HPDE6-E6E7 (cell line): ENCODE data around the gene PRKCZ.
"Not testable (repeated sequence)": the region's sequence is repeated elsewhere in the genome, so short reads cannot be mapped to it uniquely, and the experiment has no call there.

Experiments
- DNase-seq: peaks from one replicate; pipeline ENCODE4 v3.0.0; 2011; ENCODE audit warnings: missing footprints; ENCODE audit errors: extremely low spot score

PRKCZ gene

DNA sequence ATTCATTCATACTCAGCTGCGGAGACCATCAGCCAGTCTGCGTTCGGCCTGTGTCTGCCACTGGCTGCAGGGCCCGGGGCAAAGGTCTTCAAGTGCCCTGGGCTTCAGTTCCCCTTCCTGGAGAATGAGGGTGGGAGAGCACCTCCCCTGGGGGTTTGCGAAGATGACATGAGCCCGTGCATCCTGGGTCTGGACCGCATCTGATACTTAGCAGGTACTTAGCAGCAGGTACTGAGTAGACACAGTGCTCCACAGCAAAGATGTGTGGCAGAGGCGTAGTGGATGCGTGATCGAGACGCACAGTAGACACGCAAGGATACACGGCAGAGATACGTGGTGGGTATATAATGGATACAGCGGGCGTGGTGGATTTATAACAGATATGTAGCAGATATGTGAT, 51.3 kb downstream of the PRKCZ start:
- DNase-seq, result no peak

DNA sequence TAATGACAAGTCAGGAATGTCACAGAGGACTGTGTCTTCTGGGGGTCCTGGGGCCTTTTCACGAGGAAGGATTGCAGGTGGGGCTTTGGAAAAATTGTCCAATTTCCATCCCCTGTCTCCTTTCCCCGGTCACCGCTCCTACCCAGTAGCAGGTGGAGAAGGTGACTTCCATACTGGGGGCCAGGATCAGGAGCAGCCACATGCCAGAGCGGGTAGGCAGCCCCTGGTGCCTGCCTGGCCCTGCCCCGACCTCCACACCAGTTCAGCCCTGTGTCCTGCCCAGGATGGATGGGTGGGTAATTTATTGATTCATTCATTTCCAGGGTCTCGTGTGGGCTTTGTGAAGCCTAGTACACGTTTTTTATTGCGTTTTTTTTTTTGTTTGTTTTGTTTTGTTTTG, 51.7 kb downstream of the PRKCZ start:
- no peak for DNase-seq

DNA sequence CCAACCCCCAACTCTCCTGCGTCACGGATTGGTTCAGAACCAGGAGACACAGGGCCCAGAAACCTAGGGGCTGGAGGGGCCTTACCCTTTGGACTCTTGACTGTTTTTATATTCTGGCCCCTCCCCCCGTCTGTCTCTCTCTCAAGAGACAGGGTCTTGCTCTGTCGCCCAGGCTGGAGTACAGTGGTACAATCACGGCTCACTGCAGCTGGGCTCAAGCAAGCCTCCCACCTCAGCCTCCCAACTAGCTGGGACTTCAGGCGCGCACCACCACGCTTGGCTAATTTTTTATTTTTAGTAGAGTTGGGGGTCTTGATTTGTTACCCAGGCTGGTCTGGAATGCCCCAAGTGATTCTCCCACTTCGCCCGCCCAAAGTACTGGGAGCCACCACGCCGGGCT, 52.5 kb downstream of the PRKCZ start:
- DNase-seq, result no peak

DNA sequence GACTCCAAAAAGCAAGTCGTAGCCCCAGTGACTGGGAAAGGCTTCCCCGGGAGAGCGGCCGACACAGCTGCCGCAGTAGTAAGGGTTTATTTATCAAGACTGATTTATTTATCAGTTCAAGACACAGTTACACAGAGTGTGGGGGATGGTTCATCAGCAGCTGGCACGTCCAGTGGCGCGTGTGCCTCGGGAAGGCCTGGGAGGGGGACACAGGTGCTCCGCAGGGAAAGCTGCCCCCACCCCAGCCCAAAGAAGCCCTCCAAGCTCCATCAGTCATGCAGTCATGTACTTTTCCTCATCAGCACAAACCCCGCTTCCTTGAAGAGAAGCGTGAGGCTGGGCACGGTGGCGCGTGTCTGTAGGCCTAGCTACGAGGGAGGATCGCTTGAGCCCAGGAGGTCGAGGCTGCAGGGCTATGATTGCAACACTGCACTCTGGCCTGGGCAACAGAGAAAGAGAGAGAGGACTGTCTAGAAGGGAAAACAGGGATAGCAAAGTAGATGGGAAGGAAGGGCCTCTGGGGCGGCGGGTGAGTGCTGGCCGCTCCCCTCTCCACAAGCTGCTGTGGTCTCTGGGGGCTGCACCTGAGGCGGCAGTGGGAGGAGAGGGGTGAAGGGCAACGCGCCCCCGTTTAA, 53.2 kb downstream of the PRKCZ start:
- no peak for DNase-seq

DNA sequence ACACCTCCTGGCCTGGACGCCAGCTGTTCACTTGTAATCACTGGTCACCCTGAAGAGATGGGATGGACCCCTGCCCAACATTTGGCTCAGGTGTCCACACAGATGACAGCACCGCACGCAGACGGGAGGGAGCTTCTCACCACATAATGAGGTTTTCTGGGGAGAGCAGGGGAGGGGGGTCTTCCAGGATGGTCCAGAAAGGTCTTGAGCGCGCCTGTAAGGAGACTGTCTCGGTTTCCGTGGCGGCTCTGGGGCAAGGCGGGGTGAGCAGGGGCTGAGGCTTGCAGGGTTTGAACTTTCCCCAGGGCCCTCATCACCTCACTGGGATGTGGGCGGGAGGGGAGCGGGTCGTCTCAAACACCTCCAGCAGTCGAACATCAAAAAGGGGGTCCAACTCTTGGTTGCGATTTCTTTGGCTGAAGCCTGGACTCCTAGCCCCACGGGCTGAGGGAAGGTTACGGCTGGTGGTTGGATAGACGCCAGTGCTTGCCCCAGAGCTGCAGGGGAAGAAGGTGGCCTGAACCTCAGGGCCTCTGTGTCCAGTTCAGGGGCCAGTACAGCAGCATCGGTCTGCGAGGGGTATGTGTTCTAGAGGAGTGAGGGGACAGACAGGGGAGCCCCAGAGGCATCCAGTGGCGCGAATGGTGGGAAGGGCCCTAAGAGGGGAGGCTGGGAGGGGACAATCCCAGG, 53.8 kb downstream of the PRKCZ start:
- DNase-seq, result no peak

DNA sequence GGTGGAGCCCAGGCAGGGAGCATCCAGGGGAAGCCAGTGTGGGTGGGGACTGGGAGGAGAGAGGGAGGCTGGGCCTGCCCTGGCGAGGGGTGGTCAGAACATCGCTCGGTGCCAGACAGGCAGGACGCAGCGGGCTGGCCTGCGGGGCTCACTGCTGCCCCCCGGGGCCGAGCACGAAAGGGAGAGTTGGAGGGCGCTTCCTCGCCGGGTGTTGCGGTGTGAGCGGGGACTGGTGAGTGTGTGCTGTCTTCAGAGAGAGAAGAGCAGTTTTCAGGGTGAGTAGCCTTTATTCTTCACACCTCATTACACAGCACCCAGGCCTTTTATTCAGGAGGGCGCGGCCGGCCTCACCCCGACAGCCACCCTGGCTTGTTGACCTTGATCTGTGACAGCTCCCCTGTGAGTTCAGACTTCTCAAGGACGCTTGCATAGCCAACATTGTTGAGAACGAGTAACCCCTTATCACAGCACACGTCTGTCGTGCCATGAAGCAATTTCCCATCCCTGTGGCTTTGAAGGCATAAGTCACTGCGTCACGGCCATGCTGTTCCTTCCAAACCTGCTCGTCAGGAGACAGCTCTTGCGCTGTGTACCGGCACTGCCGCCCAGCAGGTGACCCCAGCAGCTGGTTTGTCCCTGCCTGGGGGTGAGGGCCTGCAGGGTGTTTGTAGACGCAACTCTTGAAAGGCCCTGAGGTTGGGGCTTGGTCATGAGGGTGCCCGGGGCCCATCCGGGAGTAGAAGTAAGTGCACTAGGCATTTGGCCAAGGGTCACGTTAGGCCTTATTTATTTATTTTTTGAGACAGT, 54.6 kb downstream of the PRKCZ start:
- DNase-seq, result no peak

DNA sequence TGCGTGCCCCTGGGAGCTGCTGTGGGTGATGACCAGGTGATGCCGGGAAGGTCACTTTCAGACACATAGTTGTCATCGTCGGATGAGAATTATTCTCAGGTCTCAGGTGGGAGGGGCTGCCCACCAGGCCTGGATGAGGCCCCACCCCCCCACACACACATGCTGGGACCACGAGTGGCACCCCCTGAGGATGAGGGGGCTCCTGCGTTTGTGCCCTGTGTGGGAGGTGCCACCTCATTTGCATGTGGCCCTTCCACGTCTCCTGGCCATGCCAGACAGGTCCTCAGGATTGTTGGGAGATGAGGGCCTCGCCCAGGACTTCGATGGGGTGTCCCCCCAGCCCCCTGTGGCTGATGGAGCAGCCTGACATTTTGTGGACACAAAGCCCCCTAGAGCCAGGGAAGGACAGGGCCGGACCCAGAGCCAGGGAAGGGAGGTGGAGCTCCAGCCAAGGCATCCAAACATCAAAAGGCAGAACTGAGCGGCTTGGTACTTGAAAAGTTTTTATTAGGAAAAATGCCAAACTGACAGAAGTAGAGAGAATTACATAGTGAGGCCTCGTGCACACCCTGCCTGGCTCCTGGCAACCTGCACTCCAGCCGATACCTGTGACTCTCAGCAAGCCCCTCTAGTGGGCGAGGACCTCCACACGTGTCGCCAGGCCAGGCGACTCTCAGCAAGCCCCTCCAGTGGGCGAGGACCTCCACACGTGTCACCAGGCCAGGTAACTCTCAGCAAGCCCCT, 55.7 kb downstream of the PRKCZ start:
- DNase-seq, result no peak

DNA sequence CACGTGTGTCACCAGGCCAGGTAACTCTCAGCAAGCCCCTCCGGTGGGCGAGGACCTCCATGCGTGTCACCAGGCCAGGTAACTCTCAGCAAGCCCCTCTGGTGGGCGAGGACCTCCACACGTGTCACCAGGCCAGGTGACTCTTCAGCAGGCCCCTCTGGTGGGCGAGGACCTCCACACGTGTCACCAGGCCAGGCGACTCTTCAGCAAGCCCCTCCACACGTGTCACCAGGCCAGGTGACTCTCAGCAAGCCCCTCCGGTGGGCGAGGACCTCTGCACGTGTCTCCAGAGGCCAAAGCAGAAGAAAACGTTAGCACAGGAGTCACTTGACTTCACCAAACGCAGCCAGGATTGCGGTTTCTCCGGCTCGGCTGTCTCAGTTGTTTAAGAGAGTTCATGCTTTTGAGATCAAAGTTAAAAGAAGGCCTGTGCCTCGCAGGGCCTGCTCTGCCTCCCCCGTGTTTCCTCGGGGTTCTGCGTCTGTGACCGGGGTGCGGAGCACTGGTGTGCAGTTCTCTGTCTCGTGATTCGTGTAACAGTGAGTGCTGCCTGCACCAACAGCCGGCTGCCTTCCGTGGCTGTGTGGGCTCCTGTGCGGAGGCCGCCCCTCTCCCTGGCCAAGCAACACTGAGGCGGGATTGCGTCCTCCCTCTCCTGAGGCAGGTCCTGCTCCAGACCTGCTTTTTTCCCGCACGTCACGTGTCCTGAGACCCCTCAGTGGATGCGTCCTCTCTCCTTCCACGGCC, 56.6 kb downstream of the PRKCZ start:
- DNase-seq, result no peak

DNA sequence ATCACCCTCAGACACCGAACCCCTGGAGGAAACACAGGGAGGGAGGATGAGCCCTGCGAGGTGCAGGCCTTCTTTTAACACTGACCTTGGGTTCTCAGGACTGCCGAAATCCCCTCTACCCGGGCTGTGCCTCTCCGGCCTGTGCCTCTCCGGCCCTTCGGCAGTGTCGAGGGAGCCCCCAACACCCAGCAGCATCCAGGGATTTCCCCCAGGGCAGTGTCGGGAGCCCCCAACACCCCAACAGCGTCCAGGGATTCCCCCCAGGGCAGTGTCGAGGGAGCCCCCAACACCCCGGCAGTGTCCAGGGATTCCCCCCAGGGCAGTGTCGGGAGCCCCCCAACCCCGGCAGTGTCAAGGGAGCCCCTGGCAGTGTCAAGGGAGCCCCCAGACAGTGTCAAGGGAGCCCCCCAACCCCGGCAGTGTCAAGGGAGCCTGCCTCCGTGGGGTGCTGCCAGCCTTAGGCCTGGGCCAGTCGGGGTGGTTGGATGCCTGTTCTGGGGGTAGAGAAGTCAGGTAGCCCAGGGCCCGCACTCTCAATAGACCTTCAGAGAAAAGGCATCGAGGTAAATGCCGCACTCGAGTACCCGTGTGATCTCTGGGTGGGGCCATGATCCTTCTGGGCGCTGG, 57.5 kb downstream of the PRKCZ start:
- DNase-seq, result no peak

DNA sequence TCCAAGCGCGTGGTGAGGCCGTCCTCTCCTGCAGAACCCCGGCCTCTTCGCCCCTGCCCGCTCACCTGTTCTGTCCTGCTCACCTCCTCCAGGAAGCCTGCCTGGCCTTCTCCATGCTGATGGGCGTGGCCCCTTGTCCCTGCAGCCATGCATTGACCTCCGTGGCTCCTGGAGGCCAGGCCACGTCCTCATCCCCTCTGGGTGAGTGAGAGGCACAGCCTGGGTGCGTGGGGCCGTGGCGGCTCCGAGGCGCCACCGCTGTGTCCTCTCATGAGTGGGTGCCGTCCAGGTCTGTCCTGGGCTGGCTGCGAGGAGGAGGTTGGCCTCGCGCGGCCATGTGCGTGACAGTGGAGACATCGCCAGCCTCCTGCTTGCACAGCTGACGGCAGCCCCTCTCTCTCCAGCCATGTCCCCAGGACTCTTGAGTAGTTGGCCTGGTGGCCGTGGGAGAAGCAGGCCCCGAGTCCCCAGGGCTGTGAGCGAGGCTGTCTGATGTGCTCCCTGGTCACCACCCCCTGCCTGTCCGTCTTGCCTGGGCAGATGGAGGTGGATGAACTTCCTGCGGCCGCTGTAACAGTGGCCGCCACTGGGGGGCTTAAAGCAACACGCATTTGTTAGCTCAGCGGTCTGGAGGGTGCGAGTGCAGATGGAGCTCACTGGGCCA, 58.1 kb downstream of the PRKCZ start:
- DNase-seq, result no peak

DNA sequence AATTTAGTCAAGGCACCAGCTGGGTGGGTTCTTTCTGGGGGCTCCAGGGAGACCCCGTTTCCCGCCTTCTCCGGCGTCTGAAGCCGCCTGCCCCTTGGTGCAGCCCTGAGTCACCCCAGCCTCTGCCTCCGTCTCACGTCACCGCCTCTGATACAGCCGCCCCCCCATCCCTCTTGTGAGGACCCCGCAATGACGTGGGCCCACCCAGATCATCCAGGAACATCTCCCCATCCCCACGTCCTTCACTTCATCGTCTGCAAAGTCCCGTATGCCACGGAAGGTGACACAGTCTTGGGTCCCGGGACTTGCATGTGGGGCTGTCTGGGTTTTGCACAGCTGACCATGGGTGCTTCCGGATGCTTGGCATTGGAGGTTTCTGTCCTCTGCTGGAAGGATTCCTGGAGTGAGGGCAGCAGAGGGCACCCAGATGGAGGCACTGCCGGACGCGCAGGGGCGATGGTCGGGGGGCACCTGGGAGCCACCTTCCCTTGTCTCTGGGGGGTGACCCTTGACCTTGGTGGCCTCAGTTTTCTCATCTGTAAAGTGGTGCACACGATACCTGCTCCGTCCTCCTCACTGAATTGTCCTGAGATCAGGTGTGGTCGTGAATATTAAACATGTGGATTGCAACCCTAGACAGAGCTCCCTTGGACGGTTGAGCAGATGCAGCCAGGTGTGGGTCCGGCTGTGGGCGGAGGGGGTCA, 58.8 kb downstream of the PRKCZ start:
- DNase-seq, result no peak

DNA sequence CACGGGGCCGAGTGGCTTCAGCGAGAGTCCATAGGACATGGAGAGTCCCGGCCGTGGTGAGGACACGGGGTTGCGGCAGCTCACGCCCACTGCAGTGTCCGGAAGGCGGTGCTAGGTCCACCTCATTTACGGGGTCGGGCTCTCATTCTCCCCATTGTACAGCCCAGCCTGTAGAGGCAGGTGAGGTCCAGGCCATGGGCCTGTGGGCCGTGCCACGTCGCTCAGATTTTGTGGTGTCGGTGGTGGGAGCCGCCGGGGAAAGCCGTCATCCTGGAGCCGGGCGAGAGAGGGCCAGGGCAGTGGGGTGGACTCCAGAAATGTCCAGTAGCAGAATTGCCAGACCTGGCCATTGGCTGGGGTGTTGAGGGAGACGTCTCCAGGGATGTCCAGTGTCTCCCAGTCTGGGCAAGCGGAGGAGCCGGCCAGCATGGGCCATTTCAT, 59.4 kb downstream of the PRKCZ start:
- no peak for DNase-seq

DNA sequence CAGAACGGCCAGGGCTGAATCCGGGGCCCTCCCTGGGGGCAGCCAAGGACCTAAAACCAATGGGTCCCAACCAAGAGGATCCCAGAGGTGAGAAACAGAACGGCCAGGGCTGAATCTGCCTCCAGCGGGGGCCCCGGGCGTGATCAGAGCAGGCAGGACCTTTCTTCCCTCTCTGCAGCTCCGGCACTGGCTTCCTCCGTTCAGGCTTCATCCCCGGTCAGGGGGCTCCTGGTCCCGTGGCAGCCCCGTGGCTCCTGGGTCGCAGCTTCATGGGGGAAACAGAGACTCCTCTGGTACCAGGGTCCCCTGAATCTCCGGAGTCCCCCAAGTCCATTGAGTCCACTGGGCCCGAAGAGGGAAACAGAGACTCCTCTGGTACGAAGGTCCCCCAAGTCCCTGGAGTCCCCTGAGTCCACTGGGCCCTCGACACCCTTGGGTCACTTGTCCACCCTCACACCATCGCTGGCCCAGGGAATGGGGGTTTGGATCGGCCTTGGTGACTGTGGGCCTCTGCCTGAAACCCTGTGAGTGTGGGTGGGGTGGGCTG, 60.1 kb downstream of the PRKCZ start:
- DNase-seq, result no peak

DNA sequence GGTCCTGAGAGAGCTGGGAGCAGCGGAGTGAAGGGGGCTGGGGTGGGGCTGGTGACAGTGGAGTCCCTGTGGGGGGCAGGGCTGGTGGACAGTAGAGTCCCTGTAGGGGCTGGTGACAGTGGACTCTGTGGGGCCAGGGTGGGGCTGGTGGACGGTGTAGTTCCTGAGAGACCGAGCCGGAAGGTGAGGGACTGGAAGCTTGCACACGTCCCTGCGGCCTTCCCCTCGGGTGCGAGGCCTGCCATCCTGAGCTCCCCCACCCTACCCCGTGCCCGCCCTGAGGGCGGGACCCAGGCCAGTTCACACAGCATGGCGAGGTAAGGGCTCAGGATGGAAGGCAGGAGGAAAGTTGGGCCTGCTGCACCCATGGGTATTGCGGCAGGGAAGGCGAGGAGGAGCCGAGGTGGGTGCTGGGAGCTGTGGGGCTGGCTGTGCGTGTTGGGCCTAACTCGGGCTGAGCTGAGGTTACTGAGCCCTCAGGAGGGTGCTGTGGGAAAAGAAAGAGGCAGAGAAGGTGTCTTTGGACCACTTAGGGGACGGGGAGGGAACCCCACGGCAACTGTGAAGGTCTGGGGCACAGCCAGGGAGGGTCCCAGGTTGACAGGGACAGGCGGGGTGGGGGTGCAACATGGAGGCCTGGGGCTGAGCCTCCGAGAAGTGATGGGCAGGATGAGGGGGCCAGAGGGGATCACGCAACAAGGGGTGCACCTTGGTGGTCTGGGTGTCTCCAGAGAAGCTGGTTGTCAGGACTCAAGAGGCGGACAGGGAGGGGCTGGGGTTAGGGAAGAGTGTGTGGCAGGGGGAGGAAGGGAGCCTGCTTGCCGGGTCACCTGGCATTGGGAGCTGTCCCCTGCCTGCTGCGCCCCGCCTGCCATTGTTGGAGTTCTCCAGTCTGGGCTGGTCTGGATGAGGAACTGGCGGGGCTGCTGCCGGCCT, 60.8 kb downstream of the PRKCZ start:
- no peak for DNase-seq

DNA sequence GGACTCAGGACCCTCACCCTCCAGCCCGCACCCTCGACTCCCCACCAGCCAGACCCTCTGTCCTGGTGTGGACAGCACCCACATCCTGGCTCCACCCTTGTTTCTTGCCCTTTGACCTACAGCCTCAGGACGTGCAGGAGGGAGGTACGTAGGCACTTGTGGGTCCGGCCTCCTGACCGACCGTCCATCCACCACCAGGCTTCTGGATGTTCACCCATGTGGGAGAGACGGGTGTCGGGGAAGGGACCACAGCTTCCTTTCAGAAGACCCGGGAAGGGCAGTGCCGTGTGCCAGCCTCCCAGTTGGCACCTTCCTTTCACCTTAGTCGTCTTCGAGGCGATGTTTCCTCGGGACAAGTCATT, 61.4 kb downstream of the PRKCZ start:
- no peak for DNase-seq

DNA sequence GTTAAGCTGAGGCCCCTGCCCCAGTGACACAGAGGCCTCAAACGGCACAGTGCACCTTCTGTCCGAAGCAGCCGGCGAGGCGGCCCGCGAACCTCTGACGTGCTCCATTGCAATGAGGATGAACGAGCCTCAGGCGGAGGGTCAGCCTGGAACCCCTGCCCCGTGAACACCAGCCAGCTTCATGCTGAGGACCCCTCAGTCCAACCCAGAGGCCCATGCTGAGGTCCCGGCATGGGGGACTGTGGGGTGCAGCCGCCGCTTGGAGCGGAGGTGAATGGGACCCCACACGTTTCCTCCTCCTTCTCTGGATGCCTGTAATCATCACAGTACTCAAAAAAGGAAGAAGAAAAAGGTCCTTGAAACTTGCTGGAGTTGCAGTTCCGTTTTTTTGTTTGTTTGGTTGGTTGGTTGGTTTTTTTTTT, 62.1 kb downstream of the PRKCZ start:
- no peak for DNase-seq

DNA sequence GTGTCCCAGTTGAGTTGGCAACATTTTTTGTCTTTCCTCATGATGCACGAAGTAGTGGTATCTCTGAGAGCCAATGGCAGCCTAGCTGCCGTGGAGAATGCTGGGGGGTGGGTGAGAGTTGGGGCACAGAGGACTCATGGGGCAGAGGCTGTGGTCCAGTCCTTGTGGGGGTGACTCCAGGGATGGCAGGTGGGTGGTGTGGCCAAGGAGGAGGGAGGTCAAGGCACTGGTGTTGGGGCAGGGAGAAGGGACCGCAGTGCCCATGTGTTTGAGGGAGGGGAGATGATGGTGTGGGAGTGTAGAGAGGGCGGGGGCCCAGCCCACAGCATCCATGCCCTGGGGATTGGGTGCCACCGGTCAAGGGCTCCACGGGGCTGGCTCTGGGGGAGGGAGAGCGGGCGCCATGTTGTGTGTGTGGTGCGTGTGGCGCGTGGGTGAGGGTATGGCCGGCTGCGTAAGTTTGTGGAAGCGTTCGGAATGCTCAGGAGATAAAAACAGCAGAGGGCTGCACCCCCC, 63.5 kb downstream of the PRKCZ start:
- no peak for DNase-seq

DNA sequence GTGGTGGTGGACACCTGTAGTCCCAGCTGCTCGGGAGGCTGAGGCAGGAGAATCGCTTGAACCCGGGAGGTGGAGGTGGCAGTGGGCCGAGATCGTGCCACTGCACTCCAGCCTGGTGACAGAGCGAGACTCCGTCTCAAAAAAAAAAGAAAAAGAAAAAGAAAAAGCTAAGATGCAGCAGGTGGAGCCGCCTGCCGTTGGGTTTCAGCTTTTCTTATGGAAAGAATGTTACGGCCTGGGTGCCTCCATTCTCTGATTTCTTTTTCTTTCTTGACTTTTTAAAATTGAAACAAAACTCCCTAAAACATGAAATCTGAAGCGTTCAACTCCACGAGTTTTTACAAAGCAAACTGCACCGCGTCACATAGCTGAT, 64.4 kb downstream of the PRKCZ start:
- DNase-seq, result not testable (repeated sequence)
